HepG2 (cell line): ENCODE data around the gene MDM4. TPM values are rescaled to one million over a fixed set of nuclear protein-coding genes. Genes with fewer than 3 reads are reported as not detected.

Experiments
- ATAC-seq: fragments of 200-7000 bp; cut with Tn5 transposase; 3 replicates; pipeline ENCODE4 v1.9.1; 2020; ENCODE audit warnings: mild to moderate bottlenecking, moderate library complexity
- BruUV-seq: library from RNA; stranded (reverse); fragments of 400-500 nt; replicated peaks from 2 replicates; lab custom pipeline; 2021; lab: Mats Ljungman, UMichigan
- CTCF ChIA-PET: fragments of 300-600 bp; formaldehyde crosslinking; extraction: SDS; loops from one replicate; lab custom pipeline; 2021; ENCODE audit warnings: low total read pairs, inconsistent platforms, low intra/inter-chr PET ratio; lab: Yijun Ruan, JAX
- POLR2A ChIA-PET: fragments of 350-600 bp; sonication (Branson Sonifier 250); formaldehyde crosslinking; loops from one replicate; lab custom pipeline; 2020; ENCODE audit warnings: antibody characterized with exemption, inconsistent platforms; lab: Yijun Ruan, JAX
- DNase-seq: peaks from one replicate; pipeline ENCODE4 v3.0.0-alpha.2; 2015; ENCODE audit warnings: low spot score
- FAIRE-seq: peaks from 3 replicates; lab custom pipeline; 2011; peaks lifted over from hg19 to GRCh38; lab: Jason Lieb, UNC
- H2AFZ ChIP-seq: one replicate; pipeline ENCODE4 v1.6.1; 2011; ENCODE audit warnings: low read length, inconsistent platforms
- H3K27ac ChIP-seq: fragments of 300-600 bp; 3 replicates; pipeline ENCODE4 v1.8.0; 2011; ENCODE audit warnings: mixed run types, mild to moderate bottlenecking, mixed read lengths, low read length, inconsistent platforms; ENCODE audit not compliant: insufficient read depth; ENCODE audit errors: extremely low read length
- H3K27me3 ChIP-seq, 2 experiments: fragments of 200-600 bp in 1 of 2; 2 replicates in 1 of 2; 3 replicates in 1 of 2; pipeline versions ENCODE4 v1.6.0 to v1.8.0; 2011; ENCODE audit warnings: low read length in 2 of 2, mild to moderate bottlenecking in 2 of 2, moderate library complexity in 2 of 2, inconsistent platforms in 1 of 2; ENCODE audit not compliant: insufficient read depth in 2 of 2, control insufficient read depth in 1 of 2
- H3K36me3 ChIP-seq, 2 experiments: fragments of 200-600 bp in 1 of 2; replicated peaks in 1 of 2; 2 replicates in 1 of 2; 3 replicates in 1 of 2; pipeline versions ENCODE4 v1.5.1 to v1.8.0; 2011; ENCODE audit warnings: low read length in 2 of 2, inconsistent platforms in 1 of 2; ENCODE audit not compliant: insufficient read depth in 2 of 2, control insufficient read depth in 1 of 2
- H3K4me1 ChIP-seq: 2 replicates; pipeline ENCODE4 v1.5.1; 2012; ENCODE audit warnings: low read length, inconsistent platforms; ENCODE audit not compliant: insufficient read depth
- H3K4me2 ChIP-seq: 2 replicates; pipeline ENCODE4 v1.6.0; 2011; ENCODE audit warnings: low read depth, low read length, inconsistent platforms
- H3K4me3 ChIP-seq, 3 experiments: fragments of 200-600 bp in 1 of 3; sonication (generic), shearing (Covaris generic) in 1 of 3; replicated peaks in 1 of 3; 2 replicates each; pipeline ENCODE4 v1.5.1; 2011 to 2016; ENCODE audit warnings: low read length in 3 of 3, inconsistent platforms in 2 of 3, low read depth in 2 of 3, mild to moderate bottlenecking in 2 of 3, control low read depth in 1 of 3, mixed read lengths in 1 of 3; ENCODE audit not compliant: insufficient read depth in 1 of 3
- H3K79me2 ChIP-seq: one replicate; pipeline ENCODE4 v1.6.1; 2011; ENCODE audit warnings: low read length, inconsistent platforms; ENCODE audit not compliant: insufficient read depth
- H3K9ac ChIP-seq: 2 replicates; pipeline ENCODE4 v1.6.0; 2011; ENCODE audit warnings: mild to moderate bottlenecking, low read depth, low read length, inconsistent platforms; ENCODE audit not compliant: insufficient read depth
- H3K9me3 ChIP-seq: 2 replicates; pipeline ENCODE4 v1.5.1; 2012; ENCODE audit warnings: mild to moderate bottlenecking, low read length
- H4K20me1 ChIP-seq: 2 replicates; pipeline ENCODE4 v1.6.0; 2011; ENCODE audit warnings: inconsistent platforms, mild to moderate bottlenecking, low read length, moderate library complexity; ENCODE audit not compliant: insufficient read depth
- DRAP1 ChIP-seq: IDR thresholded peaks from 2 replicates; pipeline ENCODE4 v1.6.1; 2016; ENCODE audit warnings: missing genetic modification reagents, missing compliant biosample characterization
- GRHL1 ChIP-seq: sonication (generic); formaldehyde crosslinking; conservative IDR thresholded peaks from 2 replicates; pipeline ENCODE4 v1.8.0; 2022; ENCODE audit warnings: missing genetic modification reagents
- HOXA7 ChIP-seq: sonication (generic); formaldehyde crosslinking; IDR thresholded peaks from 2 replicates; pipeline ENCODE4 v1.8.1; 2022; ENCODE audit warnings: mild to moderate bottlenecking, missing genetic modification reagents, moderate library complexity
- NCOA5 ChIP-seq: sonication (generic); formaldehyde crosslinking; IDR thresholded peaks from 2 replicates; pipeline ENCODE4 v1.4.0; 2020; ENCODE audit warnings: missing genetic modification reagents
- NFKBIZ ChIP-seq: IDR thresholded peaks from 2 replicates; pipeline ENCODE4 v1.6.1; 2018; ENCODE audit warnings: missing genetic modification reagents, missing compliant biosample characterization
- PHF8 ChIP-seq: sonication (generic); formaldehyde crosslinking; IDR thresholded peaks from 2 replicates; pipeline ENCODE4 v1.5.0; 2020; ENCODE audit warnings: missing genetic modification reagents
- TCF12 ChIP-seq, 2 experiments: fragments of 450-650 bp in 1 of 2; sonication (generic) in 1 of 2; formaldehyde crosslinking in 1 of 2; IDR thresholded peaks; 2 replicates each; pipeline versions ENCODE4 v1.6.1 to v1.8.0; 2017 to 2022; ENCODE audit warnings: antibody characterized with exemption in 1 of 2, mild to moderate bottlenecking in 1 of 2, missing genetic modification reagents in 1 of 2, moderate library complexity in 1 of 2
- ZBTB39 ChIP-seq: sonication (generic); formaldehyde crosslinking; IDR thresholded peaks from 2 replicates; pipeline ENCODE4 v1.5.0; 2020; ENCODE audit warnings: missing genetic modification reagents
- ZBTB44 ChIP-seq: sonication (generic); formaldehyde crosslinking; IDR thresholded peaks from 2 replicates; pipeline ENCODE4 v1.4.0; 2020; ENCODE audit warnings: missing genetic modification reagents
- ZMYM2 ChIP-seq: sonication (generic); formaldehyde crosslinking; IDR thresholded peaks from 2 replicates; pipeline ENCODE4 v1.8.0; 2022; ENCODE audit warnings: mild to moderate bottlenecking, missing genetic modification reagents
- ZNF317 ChIP-seq: sonication (generic); formaldehyde crosslinking; IDR thresholded peaks from 2 replicates; pipeline ENCODE4 v1.5.0; 2020; ENCODE audit warnings: mild to moderate bottlenecking, missing genetic modification reagents
- ZNF567 ChIP-seq: sonication (generic); formaldehyde crosslinking; IDR thresholded peaks from 2 replicates; pipeline ENCODE4 v1.8.1; 2023; ENCODE audit warnings: mild to moderate bottlenecking, missing genetic modification reagents, borderline replicate concordance
- ZNF737 ChIP-seq: sonication (generic); formaldehyde crosslinking; IDR thresholded peaks from 2 replicates; pipeline ENCODE4 v1.5.0; 2020; ENCODE audit warnings: missing genetic modification reagents, mild to moderate bottlenecking, borderline replicate concordance
- ZNF776 ChIP-seq: sonication (generic); formaldehyde crosslinking; IDR thresholded peaks from 2 replicates; pipeline ENCODE4 v1.4.0; 2020; ENCODE audit warnings: mild to moderate bottlenecking, missing genetic modification reagents
- WGBS: methylation state at CpG from one replicate; pipeline ENCODE4 v1.1.6; 2017; ENCODE audit warnings: low lambda C conversion rate; 5-methylcytosine and 5-hydroxymethylcytosine counted together
- in situ Hi-C: cut with HindIII; loops from 2 replicates; pipeline ENCODE4 v1.10.0; 2017; ENCODE audit warnings: low pct_unique_long_range_greater_than_20kb; ENCODE audit not compliant: extremely low pct_ligation_motif_present
- intact Hi-C: fragments of 100-400 bp; cut with micrococcal nuclease; formaldehyde crosslinking; loops from one replicate; pipeline ENCODE4 v1.10.0; 2022; ENCODE audit not compliant: unreplicated experiment
- polyA plus RNA-seq, 8 experiments: library from polyadenylated mRNA; depleted of rRNA in 3 of 8; stranded (reverse) in 7 of 8; unstranded in 1 of 8; fragments of >200 nt; fragmentation: Illumina TruSeq in 4 of 8; extraction: Trizol in 4 of 8; gene quantifications; 2 replicates each; pipeline versions ENCODE4 v1.2.1 to v1.2.3, GENCODE V29; 2011 to 2016; ENCODE audit warnings: low read depth in 4 of 8, missing spikeins in 1 of 8, mixed read lengths in 1 of 8; ENCODE audit not compliant: insufficient read depth in 1 of 8
- total RNA-seq, 5 experiments: library from RNA; depleted of rRNA; stranded (reverse); fragments of >200 nt; fragmentation: Illumina TruSeq; extraction: Trizol; gene quantifications; 2 replicates each; pipeline ENCODE4 v1.2.3, GENCODE V29; 2016; ENCODE audit warnings: low read depth in 1 of 5

MDM4 gene
- total and polyA plus RNA-seq, 2 of the 13 experiments (the other 11 are each of a cell fraction or from before 2014, with no cell fraction given) = 14.9 to 19.0 TPM

- intact Hi-C loops = no loop called here
- Histone ChIP-seq H3K79me2 (no peaks in the 10 kb centered on the region), H3K4me1 (no peaks in the 10 kb centered on the region), H3K4me2 (no peak overlapping the region), H3K4me3 (no peak overlapping the region), H2AFZ (no peak overlapping the region), H3K9ac (no peak overlapping the region), H3K27ac (no peak overlapping the region), H3K9me3 (no peaks in the 10 kb centered on the region), H3K36me3 (peaks cover 15 to 69% of the 10 kb centered on the region in 2 experiments), H4K20me1 (no peaks in the 10 kb centered on the region), H3K27me3 (no peaks in the 10 kb centered on the region)
- FAIRE-seq (no peak), ATAC-seq (no peak), DNase-seq (no peak)
- 96% methylated on average over 6 of the region's 6 CpGs for WGBS
- in situ Hi-C loops = no loop called here
- ChIA-PET POLR2A (no interaction called here), CTCF (no interaction called here)
- TF ChIP-seq DRAP1 (CRISPR knock-in tag) (no peak), PHF8 (CRISPR knock-in tag) (no peak), ZNF567 (no peak), ZNF776 (no peak), GRHL1 (CRISPR knock-in tag) (no peak), ZBTB44 (no peak), NCOA5 (CRISPR knock-in tag) (no peak), TCF12 (IDR thresholded peaks at IDR 0.05) (no peak), TCF12 (CRISPR knock-in tag; IDR thresholded peaks at IDR 0.05) (no peak), ZMYM2 (CRISPR knock-in tag) (no peak), HOXA7 (CRISPR knock-in tag) (no peak), ZNF317 (CRISPR knock-in tag) (no peak), NFKBIZ (CRISPR knock-in tag) (no peak), ZNF737 (CRISPR knock-in tag) (no peak), ZBTB39 (CRISPR knock-in tag) (no peak)
- BruUV-seq = TSS peak; percentile 31
Measured at GRCh38 chr1:204549313-204549712, 33.1 kb downstream of the MDM4 start.
